ENCODE results near the gene TMOD1.

TMOD1 gene

GRCh38 chr9:97518166-97518908 lies 16.9 kb downstream of the TMOD1 start:
- DNase-seq (ENCODE audit: low read depth in 2 of 2), result no peak

DNA sequence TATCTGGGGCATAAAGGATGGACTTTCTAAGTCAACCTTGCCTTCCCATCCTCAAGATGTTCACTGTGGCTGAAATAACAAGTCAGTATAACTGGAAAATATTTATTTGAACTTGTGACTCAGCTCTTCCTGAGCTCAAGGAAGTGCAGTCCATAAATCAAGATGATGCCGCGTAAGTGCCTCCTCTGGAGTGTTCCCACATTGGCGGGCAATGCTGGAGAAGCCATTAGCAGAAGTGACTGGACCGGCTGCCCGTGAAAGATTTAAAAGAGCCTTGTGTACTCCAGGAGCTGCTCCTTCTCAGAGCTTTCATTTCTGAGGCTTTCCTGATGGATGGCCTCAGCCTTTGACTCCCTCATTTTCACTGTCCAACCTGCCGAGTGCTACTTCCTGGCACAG lies 17.4 kb downstream of the TMOD1 start:
- DNase-seq (ENCODE audit: low read depth in 2 of 2), result no peak

DNA sequence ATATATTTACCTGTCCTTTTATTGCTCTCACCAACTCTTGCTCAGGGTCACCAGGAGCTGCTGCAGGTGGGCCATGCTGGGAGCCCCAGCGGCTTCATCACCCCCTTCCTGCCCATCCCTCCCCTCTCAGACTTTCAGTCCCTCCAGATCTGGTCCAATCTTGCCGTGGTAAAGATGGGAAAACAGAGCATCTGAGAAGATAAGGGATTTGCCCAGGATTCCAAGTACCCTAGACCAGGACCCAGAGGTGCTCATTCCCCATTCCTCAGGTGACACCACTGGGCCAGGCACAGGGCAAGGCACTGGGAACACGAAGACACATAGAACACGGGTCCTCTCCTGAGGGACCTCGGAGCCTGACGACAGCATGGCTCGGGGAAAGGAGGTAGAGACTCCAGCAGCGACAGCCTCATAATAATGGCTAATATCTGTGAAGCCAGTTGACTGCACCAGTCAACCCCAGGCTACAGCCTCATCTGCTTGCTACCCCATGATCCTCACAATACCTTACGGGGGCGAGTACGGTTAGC lies 18.0 kb downstream of the TMOD1 start:
- DNase-seq (ENCODE audit: low read depth in 2 of 2), result no peak

- DNase-seq (ENCODE audit: low read depth in 2 of 2), result no peak
Measured at GRCh38 chr9:97521576-97522333, 20.3 kb downstream of the TMOD1 start.

GRCh38 chr9:97524424-97524823 lies 23.0 kb downstream of the TMOD1 start:
- DNase-seq (ENCODE audit: low read depth in 2 of 2), result no peak

GRCh38 chr9:97525451-97525850 lies 24.0 kb downstream of the TMOD1 start:
- DNase-seq (ENCODE audit: low read depth in 2 of 2), result no peak

GRCh38 chr9:97526895-97527575 lies 25.6 kb downstream of the TMOD1 start:
- no peak for DNase-seq (ENCODE audit: low read depth in 2 of 2)

- DNase-seq (ENCODE audit: low read depth in 2 of 2), result no peak
Measured at GRCh38 chr9:97527626-97528528, 26.4 kb downstream of the TMOD1 start.

GRCh38 chr9:97528529-97529230 lies 27.2 kb downstream of the TMOD1 start:
- no peak for DNase-seq (ENCODE audit: low read depth in 2 of 2)

DNA sequence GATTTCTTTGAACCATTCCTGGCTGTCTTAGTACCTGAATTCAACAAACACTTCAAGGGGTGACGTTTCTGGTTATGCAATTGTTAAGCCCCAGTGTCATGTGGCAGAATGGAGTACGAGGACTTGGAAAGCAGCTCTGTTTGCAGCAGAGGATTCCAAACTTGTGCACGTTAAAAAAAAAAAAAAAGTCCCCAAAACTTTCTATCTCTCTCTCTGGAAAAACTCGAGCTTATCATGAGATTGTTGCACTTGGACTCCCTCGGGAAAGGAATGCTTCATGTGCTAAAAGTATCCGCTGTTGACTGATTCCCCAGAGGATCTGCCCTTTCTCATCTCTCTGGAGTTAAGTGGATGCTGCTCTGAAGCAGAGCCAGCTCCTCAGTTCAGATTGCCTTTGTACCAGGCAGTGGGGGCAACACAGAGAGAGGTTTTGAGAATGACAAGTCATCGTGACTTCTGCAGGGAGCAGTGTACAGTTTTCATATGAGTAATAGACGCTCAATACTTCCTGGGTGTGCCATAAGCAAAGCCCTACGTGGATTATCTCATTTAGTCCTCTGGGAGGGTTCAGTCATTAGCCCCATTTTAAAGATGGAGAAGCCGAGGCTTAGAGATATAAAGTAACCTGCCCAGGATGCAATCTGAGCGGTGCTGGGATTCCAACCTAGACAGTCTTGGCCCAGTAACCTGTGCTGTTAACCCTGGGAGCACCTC lies 28.1 kb downstream of the TMOD1 start:
- DNase-seq (ENCODE audit: low read depth in 2 of 2), result no peak

DNA sequence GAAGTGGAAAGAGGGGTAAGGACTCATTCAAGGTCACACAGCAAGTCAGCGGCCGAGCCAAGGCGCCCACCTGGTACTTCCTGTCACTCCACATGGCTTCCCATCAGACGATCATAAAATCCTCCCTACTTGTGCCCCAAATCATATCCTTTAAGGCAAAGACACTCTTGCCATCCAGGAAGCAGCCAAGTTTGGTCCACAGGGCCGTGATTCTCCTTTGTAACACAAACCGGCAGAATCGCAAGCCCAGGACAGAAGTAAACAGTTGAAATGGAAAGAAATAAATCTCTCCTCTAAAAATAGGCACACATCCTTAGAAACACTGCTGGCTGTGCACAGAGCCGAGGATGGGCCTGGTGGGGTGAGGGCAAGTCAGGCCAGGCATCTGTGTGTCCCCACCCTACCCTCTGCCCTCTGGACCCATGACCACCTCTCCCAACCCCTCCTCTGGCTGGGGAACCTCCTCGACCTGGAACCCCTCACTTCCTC lies 30.5 kb downstream of the TMOD1 start:
- no peak for DNase-seq (ENCODE audit: low read depth in 2 of 2)

DNA sequence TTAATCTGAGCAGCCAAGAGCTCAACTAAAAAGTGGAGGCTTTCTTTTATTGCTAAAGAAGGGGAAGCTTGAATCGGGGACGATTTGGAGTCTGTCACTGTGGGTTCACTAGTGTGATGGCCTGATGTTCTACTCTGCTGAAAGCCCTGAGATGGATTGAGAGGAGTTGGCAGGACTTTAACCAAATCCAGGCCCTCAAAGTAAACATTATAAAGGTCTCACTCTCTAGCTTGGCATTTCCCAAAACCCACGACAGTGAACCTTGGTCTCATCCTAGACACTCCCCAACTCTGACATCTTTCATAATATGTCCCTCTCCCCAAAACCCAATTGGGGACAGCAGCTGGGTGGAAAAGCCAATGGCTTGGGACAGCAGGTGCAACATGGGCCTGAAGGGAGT lies 32.7 kb downstream of the TMOD1 start:
- no peak for DNase-seq (ENCODE audit: low read depth in 2 of 2)

DNA sequence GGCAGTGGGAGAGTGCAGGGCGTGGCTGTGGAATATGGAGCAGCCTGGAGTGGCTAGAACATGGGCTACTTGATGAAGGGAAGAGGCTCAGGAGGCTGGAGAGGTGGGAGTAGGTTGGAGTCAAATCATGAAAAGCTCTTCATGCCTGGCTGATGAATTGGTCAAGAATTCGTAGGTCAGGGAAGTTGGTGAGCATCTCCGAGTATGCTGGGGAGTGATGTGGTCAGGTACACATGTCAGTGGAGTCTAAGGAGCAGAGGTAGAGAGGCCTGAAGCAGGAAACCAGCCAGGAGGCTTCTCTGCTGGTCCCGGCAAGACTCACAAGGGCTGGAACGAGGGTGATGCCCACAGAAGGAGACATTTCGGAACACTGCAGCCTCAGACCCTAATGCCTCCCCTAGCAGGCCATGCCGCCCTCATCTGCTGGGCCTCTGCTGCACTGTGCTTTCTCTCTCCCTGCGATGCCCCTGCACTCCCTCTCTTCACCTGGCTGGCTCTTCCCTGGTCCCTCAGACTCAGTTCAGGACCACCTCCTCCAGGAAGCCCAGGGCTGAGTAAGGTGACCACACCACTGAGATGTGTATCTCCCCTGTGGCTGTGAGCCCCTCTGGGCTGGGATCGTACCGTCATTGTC lies 33.6 kb downstream of the TMOD1 start:
- DNase-seq (ENCODE audit: low read depth in 2 of 2), result no peak

DNA sequence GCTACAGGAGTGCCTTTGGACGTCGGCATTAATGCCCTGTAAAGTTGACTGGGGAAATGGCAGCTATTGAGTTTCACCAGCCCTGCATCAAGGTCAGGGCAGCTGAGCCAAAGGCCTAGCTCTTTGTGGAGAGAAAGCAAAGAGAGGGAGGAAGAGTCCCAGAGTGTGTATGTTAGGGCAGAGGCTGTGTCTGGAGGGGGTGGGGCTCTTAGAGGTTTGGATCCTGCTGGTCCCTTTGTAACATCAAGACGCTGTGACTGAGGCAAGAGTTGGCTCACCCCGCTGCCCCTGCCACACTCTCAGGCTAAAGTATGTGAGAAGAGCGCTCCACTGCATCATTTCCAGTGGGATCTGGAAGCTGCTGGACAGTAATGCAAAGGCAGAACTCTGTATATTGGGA lies 34.3 kb downstream of the TMOD1 start:
- no peak for DNase-seq (ENCODE audit: low read depth in 2 of 2)

- DNase-seq (ENCODE audit: low read depth in 2 of 2), result no peak
Measured at GRCh38 chr9:97536480-97536879, 35.0 kb downstream of the TMOD1 start.

GRCh38 chr9:97543561-97543960 lies 42.1 kb downstream of the TMOD1 start:
- no peak for DNase-seq (ENCODE audit: low read depth in 2 of 2)

DNA sequence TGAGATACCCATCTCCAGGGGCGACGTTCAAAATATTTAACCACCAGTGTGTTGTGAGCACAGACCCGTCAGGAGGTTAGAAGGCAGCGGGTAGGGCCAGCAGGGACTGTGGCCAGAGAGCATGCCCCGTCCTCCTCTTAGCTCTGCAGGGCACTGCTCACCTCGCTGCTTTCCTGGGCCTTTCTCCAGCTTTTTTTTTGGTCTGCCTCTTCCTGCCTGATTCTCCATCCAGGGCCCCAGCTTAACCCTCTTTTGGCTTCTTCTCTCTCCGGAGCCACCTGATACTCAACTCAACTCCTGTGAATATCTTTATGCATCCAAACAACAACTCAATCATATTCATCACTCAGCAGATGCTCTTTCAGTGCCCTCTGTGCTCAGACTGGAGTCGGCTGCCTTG lies 44.0 kb downstream of the TMOD1 start:
- no peak for DNase-seq (ENCODE audit: low read depth in 2 of 2)

GRCh38 chr9:97547098-97547829 lies 45.8 kb downstream of the TMOD1 start:
- no peak for DNase-seq (ENCODE audit: low read depth in 2 of 2)

GRCh38 chr9:97548379-97548778 lies 46.9 kb downstream of the TMOD1 start:
- DNase-seq (ENCODE audit: low read depth in 2 of 2), result no peak
